ENCODE results near the gene SGMS1. TPM values are rescaled to one million over a fixed set of nuclear protein-coding genes. Genes with fewer than 3 reads are reported as not detected.

The SGMS1 gene
- total and polyA plus RNA-seq, 2 experiments from 2014 or later: 15.0 to 34.7 TPM

DNA sequence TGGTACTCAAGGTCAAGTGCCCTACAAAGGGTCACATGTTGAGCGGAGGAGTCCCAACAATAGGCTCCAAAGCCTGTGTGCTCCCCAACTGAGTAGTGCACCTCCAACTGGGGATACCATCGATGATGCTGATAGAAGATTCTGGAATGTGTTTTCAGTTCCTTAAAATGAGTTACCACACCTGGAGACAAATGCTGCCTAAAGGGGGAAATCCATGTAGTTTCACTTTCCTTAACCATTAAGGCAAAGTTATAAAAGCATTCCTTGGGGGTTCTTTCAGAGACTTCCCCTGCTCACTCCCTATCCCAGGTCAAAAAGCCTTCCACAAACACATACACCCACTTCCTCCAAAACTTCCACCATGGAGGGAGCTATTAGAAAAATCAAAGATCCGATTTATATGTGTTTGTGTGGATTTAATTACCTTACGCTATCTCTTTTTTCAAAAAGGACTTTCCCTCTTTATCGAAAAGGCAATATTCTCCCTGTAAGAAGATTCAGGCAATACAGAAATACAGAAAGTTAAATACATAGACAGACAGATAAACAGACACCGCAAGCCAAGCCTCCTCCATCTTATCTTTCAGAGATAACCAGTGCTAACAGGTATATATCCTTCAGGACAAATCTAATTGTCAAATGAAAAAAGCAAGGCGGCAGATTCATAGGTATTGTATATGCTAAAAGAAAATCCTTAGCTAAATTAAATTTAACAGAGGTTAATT, 236.6 kb downstream of the SGMS1 start:
- Histone ChIP-seq H3K27ac (ENCODE audit: low read depth) (no peak overlapping the region), H3K4me2 (no peak overlapping the region), H3K9me2 (ENCODE audit: insufficient read depth) (no peaks in the 10 kb centered on the region), H2AFZ (no peak overlapping the region), H3K4me1 (ENCODE audit: insufficient read depth) (peaks cover 49% of the 10 kb centered on the region), H4K20me1 (replicated peaks; ENCODE audit: insufficient read depth) (no peaks in the 10 kb centered on the region), H3F3A (replicated peaks; ENCODE audit: low read depth) (no peaks in the 10 kb centered on the region), H3K36me3 (ENCODE audit: insufficient read depth) (no peaks in the 10 kb centered on the region), H3K79me2 (replicated peaks; ENCODE audit: insufficient read depth) (peaks cover 14% of the 10 kb centered on the region; the same call in 1 of the 2 replicates), H3K4me3 (no peak overlapping the region), H3K27me3 (ENCODE audit: insufficient read depth) (no peaks in the 10 kb centered on the region)
- Mint-ChIP-seq H3K4me3 (no peak overlapping the region), H3K27ac (no peak overlapping the region), H3K27me3 (ENCODE audit: insufficient read depth, low read depth, poor library complexity) (no peaks in the 10 kb centered on the region), H3K4me1 (peaks cover 52% of the 10 kb centered on the region), H3K9me3 (no peaks in the 10 kb centered on the region), H3K36me3 (ENCODE audit: low read depth) (no peaks in the 10 kb centered on the region)
- TF ChIP-seq POLR2AphosphoS5 (IDR thresholded peaks at IDR 0.05; ENCODE audit: low read depth) (no peak), EZH2 (IDR thresholded peaks at IDR 0.05; ENCODE audit: low read depth, unreplicated experiment) (no peak), CREB1 (CRISPR knock-in tag; IDR thresholded peaks at IDR 0.05; ENCODE audit: low read depth) (no peak), EZH2phosphoT487 (IDR thresholded peaks at IDR 0.05; ENCODE audit: unreplicated experiment) (no peak)
- TF ChIP-seq, protein P1, sequence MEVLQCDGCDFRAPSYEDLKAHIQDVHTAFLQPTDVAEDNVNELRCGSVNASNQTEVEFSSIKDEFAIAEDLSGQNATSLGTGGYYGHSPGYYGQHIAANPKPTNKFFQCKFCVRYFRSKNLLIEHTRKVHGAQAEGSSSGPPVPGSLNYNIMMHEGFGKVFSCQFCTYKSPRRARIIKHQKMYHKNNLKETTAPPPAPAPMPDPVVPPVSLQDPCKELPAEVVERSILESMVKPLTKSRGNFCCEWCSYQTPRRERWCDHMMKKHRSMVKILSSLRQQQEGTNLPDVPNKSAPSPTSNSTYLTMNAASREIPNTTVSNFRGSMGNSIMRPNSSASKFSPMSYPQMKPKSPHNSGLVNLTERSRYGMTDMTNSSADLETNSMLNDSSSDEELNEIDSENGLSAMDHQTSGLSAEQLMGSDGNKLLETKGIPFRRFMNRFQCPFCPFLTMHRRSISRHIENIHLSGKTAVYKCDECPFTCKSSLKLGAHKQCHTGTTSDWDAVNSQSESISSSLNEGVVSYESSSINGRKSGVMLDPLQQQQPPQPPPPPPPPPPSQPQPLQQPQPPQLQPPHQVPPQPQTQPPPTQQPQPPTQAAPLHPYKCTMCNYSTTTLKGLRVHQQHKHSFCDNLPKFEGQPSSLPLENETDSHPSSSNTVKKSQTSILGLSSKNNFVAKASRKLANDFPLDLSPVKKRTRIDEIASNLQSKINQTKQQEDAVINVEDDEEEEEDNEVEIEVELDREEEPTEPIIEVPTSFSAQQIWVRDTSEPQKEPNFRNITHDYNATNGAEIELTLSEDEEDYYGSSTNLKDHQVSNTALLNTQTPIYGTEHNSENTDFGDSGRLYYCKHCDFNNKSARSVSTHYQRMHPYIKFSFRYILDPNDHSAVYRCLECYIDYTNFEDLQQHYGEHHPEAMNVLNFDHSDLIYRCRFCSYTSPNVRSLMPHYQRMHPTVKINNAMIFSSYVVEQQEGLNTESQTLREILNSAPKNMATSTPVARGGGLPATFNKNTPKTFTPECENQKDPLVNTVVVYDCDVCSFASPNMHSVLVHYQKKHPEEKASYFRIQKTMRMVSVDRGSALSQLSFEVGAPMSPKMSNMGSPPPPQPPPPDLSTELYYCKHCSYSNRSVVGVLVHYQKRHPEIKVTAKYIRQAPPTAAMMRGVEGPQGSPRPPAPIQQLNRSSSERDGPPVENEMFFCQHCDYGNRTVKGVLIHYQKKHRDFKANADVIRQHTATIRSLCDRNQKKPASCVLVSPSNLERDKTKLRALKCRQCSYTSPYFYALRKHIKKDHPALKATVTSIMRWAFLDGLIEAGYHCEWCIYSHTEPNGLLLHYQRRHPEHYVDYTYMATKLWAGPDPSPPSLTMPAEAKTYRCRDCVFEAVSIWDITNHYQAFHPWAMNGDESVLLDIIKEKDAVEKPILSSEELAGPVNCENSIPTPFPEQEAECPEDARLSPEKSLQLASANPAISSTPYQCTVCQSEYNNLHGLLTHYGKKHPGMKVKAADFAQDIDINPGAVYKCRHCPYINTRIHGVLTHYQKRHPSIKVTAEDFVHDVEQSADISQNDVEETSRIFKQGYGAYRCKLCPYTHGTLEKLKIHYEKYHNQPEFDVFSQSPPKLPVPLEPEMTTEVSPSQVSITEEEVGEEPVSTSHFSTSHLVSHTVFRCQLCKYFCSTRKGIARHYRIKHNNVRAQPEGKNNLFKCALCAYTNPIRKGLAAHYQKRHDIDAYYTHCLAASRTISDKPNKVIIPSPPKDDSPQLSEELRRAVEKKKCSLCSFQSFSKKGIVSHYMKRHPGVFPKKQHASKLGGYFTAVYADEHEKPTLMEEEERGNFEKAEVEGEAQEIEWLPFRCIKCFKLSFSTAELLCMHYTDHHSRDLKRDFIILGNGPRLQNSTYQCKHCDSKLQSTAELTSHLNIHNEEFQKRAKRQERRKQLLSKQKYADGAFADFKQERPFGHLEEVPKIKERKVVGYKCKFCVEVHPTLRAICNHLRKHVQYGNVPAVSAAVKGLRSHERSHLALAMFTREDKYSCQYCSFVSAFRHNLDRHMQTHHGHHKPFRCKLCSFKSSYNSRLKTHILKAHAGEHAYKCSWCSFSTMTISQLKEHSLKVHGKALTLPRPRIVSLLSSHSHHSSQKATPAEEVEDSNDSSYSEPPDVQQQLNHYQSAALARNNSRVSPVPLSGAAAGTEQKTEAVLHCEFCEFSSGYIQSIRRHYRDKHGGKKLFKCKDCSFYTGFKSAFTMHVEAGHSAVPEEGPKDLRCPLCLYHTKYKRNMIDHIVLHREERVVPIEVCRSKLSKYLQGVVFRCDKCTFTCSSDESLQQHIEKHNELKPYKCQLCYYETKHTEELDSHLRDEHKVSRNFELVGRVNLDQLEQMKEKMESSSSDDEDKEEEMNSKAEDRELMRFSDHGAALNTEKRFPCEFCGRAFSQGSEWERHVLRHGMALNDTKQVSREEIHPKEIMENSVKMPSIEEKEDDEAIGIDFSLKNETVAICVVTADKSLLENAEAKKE (CRISPR knock-in tag; IDR thresholded peaks at IDR 0.05): no peak
- TF ChIP-seq, protein P2, sequence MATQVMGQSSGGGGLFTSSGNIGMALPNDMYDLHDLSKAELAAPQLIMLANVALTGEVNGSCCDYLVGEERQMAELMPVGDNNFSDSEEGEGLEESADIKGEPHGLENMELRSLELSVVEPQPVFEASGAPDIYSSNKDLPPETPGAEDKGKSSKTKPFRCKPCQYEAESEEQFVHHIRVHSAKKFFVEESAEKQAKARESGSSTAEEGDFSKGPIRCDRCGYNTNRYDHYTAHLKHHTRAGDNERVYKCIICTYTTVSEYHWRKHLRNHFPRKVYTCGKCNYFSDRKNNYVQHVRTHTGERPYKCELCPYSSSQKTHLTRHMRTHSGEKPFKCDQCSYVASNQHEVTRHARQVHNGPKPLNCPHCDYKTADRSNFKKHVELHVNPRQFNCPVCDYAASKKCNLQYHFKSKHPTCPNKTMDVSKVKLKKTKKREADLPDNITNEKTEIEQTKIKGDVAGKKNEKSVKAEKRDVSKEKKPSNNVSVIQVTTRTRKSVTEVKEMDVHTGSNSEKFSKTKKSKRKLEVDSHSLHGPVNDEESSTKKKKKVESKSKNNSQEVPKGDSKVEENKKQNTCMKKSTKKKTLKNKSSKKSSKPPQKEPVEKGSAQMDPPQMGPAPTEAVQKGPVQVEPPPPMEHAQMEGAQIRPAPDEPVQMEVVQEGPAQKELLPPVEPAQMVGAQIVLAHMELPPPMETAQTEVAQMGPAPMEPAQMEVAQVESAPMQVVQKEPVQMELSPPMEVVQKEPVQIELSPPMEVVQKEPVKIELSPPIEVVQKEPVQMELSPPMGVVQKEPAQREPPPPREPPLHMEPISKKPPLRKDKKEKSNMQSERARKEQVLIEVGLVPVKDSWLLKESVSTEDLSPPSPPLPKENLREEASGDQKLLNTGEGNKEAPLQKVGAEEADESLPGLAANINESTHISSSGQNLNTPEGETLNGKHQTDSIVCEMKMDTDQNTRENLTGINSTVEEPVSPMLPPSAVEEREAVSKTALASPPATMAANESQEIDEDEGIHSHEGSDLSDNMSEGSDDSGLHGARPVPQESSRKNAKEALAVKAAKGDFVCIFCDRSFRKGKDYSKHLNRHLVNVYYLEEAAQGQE (IDR thresholded peaks at IDR 0.05; ENCODE audit: unreplicated experiment): no peak
- DNase-seq (ENCODE audit: low spot score) (no peak), ATAC-seq (no peak)
